Measurements from ENCODE around the gene GNB1L. TPM values are rescaled to one million over a fixed set of nuclear protein-coding genes. Genes with fewer than 3 reads are reported as not detected.

The GNB1L gene
- total and polyA plus RNA-seq, 9 of the 15 experiments (the other 6 are each of a cell fraction or from before 2014, with no cell fraction given) = 0.56 to 50.5 (median 10.2) TPM

GRCh38 chr22:19875061-19875530 is 20.4 kb upstream of the GNB1L start (continued):
- TF ChIP-seq, protein P1, sequence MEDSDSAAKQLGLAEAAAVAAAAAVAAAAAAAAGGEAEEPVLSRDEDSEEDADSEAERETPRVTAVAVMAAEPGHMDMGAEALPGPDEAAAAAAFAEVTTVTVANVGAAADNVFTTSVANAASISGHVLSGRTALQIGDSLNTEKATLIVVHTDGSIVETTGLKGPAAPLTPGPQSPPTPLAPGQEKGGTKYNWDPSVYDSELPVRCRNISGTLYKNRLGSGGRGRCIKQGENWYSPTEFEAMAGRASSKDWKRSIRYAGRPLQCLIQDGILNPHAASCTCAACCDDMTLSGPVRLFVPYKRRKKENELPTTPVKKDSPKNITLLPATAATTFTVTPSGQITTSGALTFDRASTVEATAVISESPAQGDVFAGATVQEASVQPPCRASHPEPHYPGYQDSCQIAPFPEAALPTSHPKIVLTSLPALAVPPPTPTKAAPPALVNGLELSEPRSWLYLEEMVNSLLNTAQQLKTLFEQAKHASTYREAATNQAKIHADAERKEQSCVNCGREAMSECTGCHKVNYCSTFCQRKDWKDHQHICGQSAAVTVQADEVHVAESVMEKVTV (CRISPR knock-in tag; IDR thresholded peaks at IDR 0.05) = no peak
- peak; percentile 66 for TF ChIP-seq POLR2G (IDR thresholded peaks at IDR 0.05; ENCODE audit: low read depth, low read length)
- TF ChIP-seq, protein P2, sequence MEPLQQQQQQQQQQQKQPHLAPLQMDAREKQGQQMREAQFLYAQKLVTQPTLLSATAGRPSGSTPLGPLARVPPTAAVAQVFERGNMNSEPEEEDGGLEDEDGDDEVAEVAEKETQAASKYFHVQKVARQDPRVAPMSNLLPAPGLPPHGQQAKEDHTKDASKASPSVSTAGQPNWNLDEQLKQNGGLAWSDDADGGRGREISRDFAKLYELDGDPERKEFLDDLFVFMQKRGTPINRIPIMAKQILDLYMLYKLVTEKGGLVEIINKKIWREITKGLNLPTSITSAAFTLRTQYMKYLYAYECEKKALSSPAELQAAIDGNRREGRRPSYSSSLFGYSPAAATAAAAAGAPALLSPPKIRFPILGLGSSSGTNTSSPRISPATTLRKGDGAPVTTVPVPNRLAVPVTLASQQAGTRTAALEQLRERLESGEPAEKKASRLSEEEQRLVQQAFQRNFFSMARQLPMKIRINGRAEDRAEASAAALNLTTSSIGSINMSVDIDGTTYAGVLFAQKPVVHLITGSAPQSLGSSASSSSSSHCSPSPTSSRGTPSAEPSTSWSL (CRISPR knock-in tag; IDR thresholded peaks at IDR 0.05; ENCODE audit: borderline replicate concordance) = no peak
- peak; percentile 18; the same call in 1 of the 2 replicates for TF ChIP-seq PPARD (CRISPR knock-in tag; IDR thresholded peaks at IDR 0.05)
- TF ChIP-seq SMARCB1 (IDR thresholded peaks at IDR 0.05; ENCODE audit: insufficient read length, low read depth) = no peak
- TF ChIP-seq ZNF584 (CRISPR knock-in tag; IDR thresholded peaks at IDR 0.05; ENCODE audit: low read depth) = no peak
- no peak for TF ChIP-seq NFRKB (IDR thresholded peaks at IDR 0.05; ENCODE audit: low read depth)
- TF ChIP-seq CEBPB (tag; IDR thresholded peaks at IDR 0.05) = no peak
- TF ChIP-seq ZBTB17 (CRISPR knock-in tag; IDR thresholded peaks at IDR 0.05) = no peak
- no peak for TF ChIP-seq NEUROD1 (IDR thresholded peaks at IDR 0.05; ENCODE audit: borderline replicate concordance, low read depth, low read length, partially characterized antibody)
